A549 (cell line): ENCODE measurements around the gene ZFAND4. TPM values are rescaled to one million over a fixed set of nuclear protein-coding genes. Genes with fewer than 3 reads are reported as not detected.
A peak's percentile ranks its signal among the peaks of the same experiment; 100 is the strongest.
"Not testable (repeated sequence)": the region's sequence is repeated elsewhere in the genome, so short reads cannot be mapped to it uniquely, and the experiment has no call there.

Experiments used
- ATAC-seq, 2 experiments: fragments of 200-7000 bp in 1 of 2; fragments of >200 bp in 1 of 2; cut with Nextera tagmentation in 1 of 2; cut with Tn5 transposase in 1 of 2; 3 replicates each; pipeline versions ENCODE4 v1.8.0 to v1.9.1; 2018 to 2020; ENCODE audit warnings: mild to moderate bottlenecking in 1 of 2, moderate library complexity in 1 of 2
- CTCF ChIA-PET: fragments of 300-600 bp; sonication (Branson Sonifier 250); formaldehyde crosslinking; extraction: SDS; loops from one replicate; lab custom pipeline; 2021; ENCODE audit warnings: antibody characterized with exemption, inconsistent platforms; lab: Yijun Ruan, JAX
- POLR2A ChIA-PET: fragments of 350-600 bp; formaldehyde crosslinking; extraction: SDS; loops from one replicate; lab custom pipeline; 2021; ENCODE audit warnings: antibody characterized with exemption, inconsistent platforms; lab: Yijun Ruan, JAX
- DNase-seq, 2 experiments: peaks; one replicate each; pipeline versions ENCODE4 v3.0.0 to v3.0.0-alpha.2; 2011 to 2016; ENCODE audit warnings: low read depth in 1 of 2, low spot score in 1 of 2
- FAIRE-seq: peaks from 2 replicates; lab custom pipeline; 2011; peaks lifted over from hg19 to GRCh38; lab: Jason Lieb, UNC
- H3K27ac ChIP-seq, 2 experiments: fragments of >200 bp; sonication (Bioruptor Twin); formaldehyde crosslinking; 3 replicates each; pipeline ENCODE4 v1.5.1; 2016 to 2017
- H3K4me1 ChIP-seq: fragments of >200 bp; sonication (Bioruptor Twin); formaldehyde crosslinking; 3 replicates; pipeline ENCODE4 v1.6.1; 2016
- H3K4me2 ChIP-seq: fragments of >200 bp; sonication (Bioruptor Twin); formaldehyde crosslinking; 3 replicates; pipeline ENCODE4 v1.6.1; 2016
- H3K4me3 ChIP-seq: fragments of >200 bp; sonication (Bioruptor Twin); formaldehyde crosslinking; 3 replicates; pipeline ENCODE4 v1.5.1; 2016
- H3K9me3 ChIP-seq: fragments of >200 bp; sonication (Bioruptor Twin); formaldehyde crosslinking; 3 replicates; pipeline ENCODE4 v1.6.1; 2016
- CBX2 ChIP-seq: fragments of 200-600 bp; sonication (generic); IDR thresholded peaks from 2 replicates; pipeline ENCODE4 v1.6.1; 2016; ENCODE audit warnings: low read depth, mild to moderate bottlenecking, borderline replicate concordance
- CEBPB ChIP-seq, 2 experiments: fragments of >200 bp in 1 of 2; sonication (Bioruptor Twin) in 1 of 2; formaldehyde crosslinking in 1 of 2; IDR thresholded peaks; 2 replicates each; pipeline ENCODE4 v1.6.1; 2012 to 2016
- CHD2 ChIP-seq: fragments of 150-350 bp; IDR thresholded peaks from 2 replicates; pipeline ENCODE4 v1.6.1; 2014; ENCODE audit warnings: low read length; ENCODE audit not compliant: partially characterized antibody
- EHF ChIP-seq: fragments of 250-450 bp; sonication (Bioruptor Pico); IDR thresholded peaks from 2 replicates; pipeline ENCODE4 v1.5.0; 2020; ENCODE audit warnings: mild to moderate bottlenecking
- EHMT2 ChIP-seq: fragments of 200-600 bp; sonication (generic); IDR thresholded peaks from 2 replicates; pipeline ENCODE4 v1.6.1; 2016; ENCODE audit warnings: antibody characterized with exemption, low read depth, mild to moderate bottlenecking, moderate library complexity
- HES2 ChIP-seq: fragments of >200 bp; sonication (Bioruptor Twin); formaldehyde crosslinking; IDR thresholded peaks from 2 replicates; pipeline ENCODE4 v1.6.1; 2016
- HEYL ChIP-seq: fragments of 250-450 bp; sonication (Bioruptor Pico); IDR thresholded peaks from 2 replicates; pipeline ENCODE4 v1.8.0; 2021; ENCODE audit warnings: mild to moderate bottlenecking, moderate library complexity
- HOXB13 ChIP-seq: fragments of 250-450 bp; sonication (Bioruptor Pico); IDR thresholded peaks from 2 replicates; pipeline ENCODE4 v1.5.0; 2020; ENCODE audit warnings: low read depth, mild to moderate bottlenecking, moderate library complexity
- MAZ ChIP-seq: fragments of 150-350 bp; IDR thresholded peaks from 2 replicates; pipeline ENCODE4 v1.6.1; 2014; ENCODE audit warnings: antibody characterized with exemption, low read depth, low read length, borderline replicate concordance
- POLR2AphosphoS2 ChIP-seq: conservative IDR thresholded peaks from 2 replicates; pipeline ENCODE4 v1.6.1; 2012; ENCODE audit warnings: low read length, improper control_type of control experiment, inconsistent platforms
- RCOR1 ChIP-seq: fragments of 150-350 bp; IDR thresholded peaks from 2 replicates; pipeline ENCODE4 v1.6.1; 2014; ENCODE audit warnings: antibody characterized with exemption, low read length, low read depth
- RFX5 ChIP-seq: fragments of 450-650 bp; IDR thresholded peaks from 2 replicates; pipeline ENCODE4 v1.7.1; 2014; ENCODE audit warnings: antibody characterized with exemption, mild to moderate bottlenecking, moderate library complexity
- SMC3 ChIP-seq: fragments of >200 bp; sonication (Bioruptor Twin); formaldehyde crosslinking; IDR thresholded peaks from 3 replicates; pipeline ENCODE4 v1.6.1; 2018; ENCODE audit warnings: inconsistent platforms
- SREBF2 ChIP-seq: fragments of 450-650 bp; IDR thresholded peaks from 2 replicates; pipeline ENCODE4 v1.6.1; 2014; ENCODE audit warnings: mild to moderate bottlenecking, moderate library complexity
- TP53 ChIP-seq: fragments of 250-450 bp; sonication (Bioruptor Pico); IDR thresholded peaks from 2 replicates; pipeline ENCODE4 v1.5.0; 2021; ENCODE audit warnings: mild to moderate bottlenecking, moderate library complexity
- ZC3H11A ChIP-seq: fragments of 450-650 bp; IDR thresholded peaks from 2 replicates; pipeline ENCODE4 v1.6.1; 2014; ENCODE audit warnings: antibody characterized with exemption, mild to moderate bottlenecking
- ZSCAN20 ChIP-seq: fragments of 250-450 bp; sonication (Bioruptor Pico); IDR thresholded peaks from 2 replicates; pipeline ENCODE4 v1.8.0; 2022; ENCODE audit warnings: mild to moderate bottlenecking, moderate library complexity
- WGBS: methylation state at CpG from one replicate; pipeline ENCODE4 v1.1.6; 2017; ENCODE audit errors: missing lambda C conversion rate; 5-methylcytosine and 5-hydroxymethylcytosine counted together
- polyA plus RNA-seq, 4 experiments: library from polyadenylated mRNA; depleted of rRNA in 3 of 4; stranded (reverse); fragments of >200 nt; fragmentation: RNase III in 1 of 4; extraction: RNeasy Plus Mini Kit Qiagen cat#74134 plus additional on column Dnase treatment in 1 of 4; gene quantifications; 2 replicates in 3 of 4; 3 replicates in 1 of 4; pipeline ENCODE4 v1.2.3, GENCODE V29; 2011 to 2017
- TF ChIP-seq, protein P1 (sequence below): fragments of 450-650 bp; IDR thresholded peaks from 2 replicates; pipeline ENCODE4 v1.6.1; 2014; ENCODE audit warnings: antibody characterized with exemption
- TF ChIP-seq, protein P2 (sequence below): IDR thresholded peaks from 2 replicates; pipeline ENCODE4 v1.6.1; 2012
- TF ChIP-seq, protein P3 (sequence below): fragments of >200 bp; sonication (Bioruptor Twin); formaldehyde crosslinking; IDR thresholded peaks from 3 replicates; pipeline ENCODE4 v1.5.1; 2016

The ZFAND4 gene
- polyA plus RNA-seq, 2 of the 4 experiments (the other 2 are of a cell fraction) = 4.5 to 7.4 TPM

GRCh38 chr10:45660876-45661411 is 11.6 kb downstream of the ZFAND4 start:
- Histone ChIP-seq H3K4me2 (no peak overlapping the region), H3K9me3 (no peaks in the 10 kb centered on the region), H3K4me1 (no peaks in the 10 kb centered on the region), H3K27ac (no peak overlapping the region), H3K4me3 (no peak overlapping the region)
- CTCF ChIA-PET = interaction anchor here (1.2 kb wide), 1 partner anchor 196 kb away, joined by 3 read pairs; no protein-coding TSS in a partner anchor
- no peak for FAIRE-seq
- ATAC-seq = no peak
- WGBS = 90% methylated on average over 2 of the region's 2 CpGs
- DNase-seq = no peak
- TF ChIP-seq, protein P1, sequence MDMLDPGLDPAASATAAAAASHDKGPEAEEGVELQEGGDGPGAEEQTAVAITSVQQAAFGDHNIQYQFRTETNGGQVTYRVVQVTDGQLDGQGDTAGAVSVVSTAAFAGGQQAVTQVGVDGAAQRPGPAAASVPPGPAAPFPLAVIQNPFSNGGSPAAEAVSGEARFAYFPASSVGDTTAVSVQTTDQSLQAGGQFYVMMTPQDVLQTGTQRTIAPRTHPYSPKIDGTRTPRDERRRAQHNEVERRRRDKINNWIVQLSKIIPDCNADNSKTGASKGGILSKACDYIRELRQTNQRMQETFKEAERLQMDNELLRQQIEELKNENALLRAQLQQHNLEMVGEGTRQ = no peak
- no peak for TF ChIP-seq TP53 (CRISPR knock-in tag)
- no peak for TF ChIP-seq RCOR1
- TF ChIP-seq RFX5 = no peak
- TF ChIP-seq HES2 = no peak
- TF ChIP-seq ZSCAN20 (CRISPR knock-in tag) = no peak
- TF ChIP-seq SREBF2 = no peak
- no peak for TF ChIP-seq CHD2
- no peak for TF ChIP-seq CBX2
- TF ChIP-seq POLR2AphosphoS2 = no peak
- no peak for TF ChIP-seq ZC3H11A
- no peak for TF ChIP-seq HEYL (CRISPR knock-in tag)
- TF ChIP-seq SMC3 = no peak
- TF ChIP-seq MAZ = no peak
- TF ChIP-seq, protein P2, sequence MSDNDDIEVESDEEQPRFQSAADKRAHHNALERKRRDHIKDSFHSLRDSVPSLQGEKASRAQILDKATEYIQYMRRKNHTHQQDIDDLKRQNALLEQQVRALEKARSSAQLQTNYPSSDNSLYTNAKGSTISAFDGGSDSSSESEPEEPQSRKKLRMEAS = no peak
- TF ChIP-seq HOXB13 (CRISPR knock-in tag) = no peak
- TF ChIP-seq, protein P3, sequence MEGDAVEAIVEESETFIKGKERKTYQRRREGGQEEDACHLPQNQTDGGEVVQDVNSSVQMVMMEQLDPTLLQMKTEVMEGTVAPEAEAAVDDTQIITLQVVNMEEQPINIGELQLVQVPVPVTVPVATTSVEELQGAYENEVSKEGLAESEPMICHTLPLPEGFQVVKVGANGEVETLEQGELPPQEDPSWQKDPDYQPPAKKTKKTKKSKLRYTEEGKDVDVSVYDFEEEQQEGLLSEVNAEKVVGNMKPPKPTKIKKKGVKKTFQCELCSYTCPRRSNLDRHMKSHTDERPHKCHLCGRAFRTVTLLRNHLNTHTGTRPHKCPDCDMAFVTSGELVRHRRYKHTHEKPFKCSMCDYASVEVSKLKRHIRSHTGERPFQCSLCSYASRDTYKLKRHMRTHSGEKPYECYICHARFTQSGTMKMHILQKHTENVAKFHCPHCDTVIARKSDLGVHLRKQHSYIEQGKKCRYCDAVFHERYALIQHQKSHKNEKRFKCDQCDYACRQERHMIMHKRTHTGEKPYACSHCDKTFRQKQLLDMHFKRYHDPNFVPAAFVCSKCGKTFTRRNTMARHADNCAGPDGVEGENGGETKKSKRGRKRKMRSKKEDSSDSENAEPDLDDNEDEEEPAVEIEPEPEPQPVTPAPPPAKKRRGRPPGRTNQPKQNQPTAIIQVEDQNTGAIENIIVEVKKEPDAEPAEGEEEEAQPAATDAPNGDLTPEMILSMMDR = no peak
- POLR2A ChIA-PET = no interaction called here

DNA sequence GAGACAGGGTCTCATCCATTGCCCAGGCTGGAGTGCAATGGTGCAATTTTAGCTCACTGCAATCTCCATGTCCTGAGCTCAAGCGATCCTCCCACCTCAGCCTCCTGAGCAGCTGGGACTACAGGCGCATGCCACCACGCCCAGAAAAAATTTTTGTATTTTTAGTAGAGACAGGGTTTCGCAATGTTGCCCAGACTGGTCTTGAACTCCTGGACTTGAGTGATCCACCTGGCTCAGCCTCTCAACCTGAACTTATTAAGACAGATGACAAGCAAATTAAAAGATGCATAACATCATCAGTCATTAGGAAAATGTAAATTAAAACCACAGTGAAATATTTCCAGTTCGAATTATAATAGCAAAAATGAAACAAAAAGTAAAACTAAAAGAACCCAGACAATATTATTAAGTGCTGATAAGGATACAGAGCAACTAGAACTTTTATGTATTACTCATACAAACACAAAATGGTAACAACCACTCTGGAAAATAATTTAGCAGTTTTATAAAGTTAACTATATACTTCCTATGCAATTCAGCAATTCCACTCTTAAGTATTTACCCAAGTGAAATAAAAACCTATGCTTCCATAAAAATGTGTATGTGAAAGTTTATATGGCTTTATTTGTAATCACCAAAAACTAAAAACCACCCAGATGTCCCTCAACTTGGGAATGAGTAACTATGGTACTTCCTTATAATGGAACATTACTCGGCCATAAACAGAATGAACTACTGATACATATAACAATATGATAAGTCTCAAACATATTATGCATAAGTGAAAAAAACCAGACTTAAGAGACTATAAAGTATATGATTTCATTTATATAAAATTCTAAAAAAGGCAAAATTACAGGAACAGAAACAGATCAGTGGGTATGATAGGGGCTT is 15.3 kb downstream of the ZFAND4 start:
- H3K4me3 ChIP-seq = no peak overlapping the region
- TF ChIP-seq CEBPB (IDR thresholded peaks at IDR 0.05) = peak in 1 of 2 experiments; percentile 57; a peak in 1 of 4 replicates
- TF ChIP-seq EHMT2 = no peak
- H3K4me2 ChIP-seq = no peak overlapping the region
- no peak for ATAC-seq
- no peaks in the 10 kb centered on the region for H3K4me1 ChIP-seq
- no peak for DNase-seq
- WGBS = 89% methylated on average over 6 of the region's 6 CpGs
- no peak overlapping the region for H3K27ac ChIP-seq
- FAIRE-seq = no peak
- CTCF ChIA-PET = interaction anchor here (0.6 to 2.5 kb wide), 2 partner anchors 45 to 192 kb away, joined by 4 to 8 read pairs; no protein-coding TSS in a partner anchor
- no peaks in the 10 kb centered on the region for H3K9me3 ChIP-seq
- POLR2A ChIA-PET = no interaction called here

- no peak for ATAC-seq
- TF ChIP-seq ZSCAN20 (CRISPR knock-in tag) (no peak), EHF (CRISPR knock-in tag) (no peak)
- no peak for DNase-seq
- H3K9me3 ChIP-seq = no peaks in the 10 kb centered on the region
- FAIRE-seq = no peak
- no peak overlapping the region for H3K4me3 ChIP-seq
- POLR2A ChIA-PET = no interaction called here
- H3K4me2 ChIP-seq = no peak overlapping the region
- H3K4me1 ChIP-seq = no peaks in the 10 kb centered on the region
- CTCF ChIA-PET = no interaction called here
- no peak overlapping the region for H3K27ac ChIP-seq
Observed at GRCh38 chr10:45655219-45655618, 17.4 kb downstream of the ZFAND4 start.

GRCh38 chr10:45654753-45655141 is 17.8 kb downstream of the ZFAND4 start:
- CTCF ChIA-PET = interaction anchor here (0.6 kb wide), 1 partner anchor 17 kb away, joined by 4 read pairs; no protein-coding TSS in a partner anchor
- FAIRE-seq, H3K9me3 ChIP-seq, H3K4me1 ChIP-seq, H3K4me2 ChIP-seq, H3K27ac ChIP-seq, ATAC-seq, POLR2A ChIA-PET, DNase-seq, H3K4me3 ChIP-seq: not testable (repeated sequence)
- 94% methylated on average over 2 of the region's 2 CpGs for WGBS
